GM18505 (cell line): Measurements from ENCODE around the gene POU6F2.
"Not testable (repeated sequence)": the region's sequence is repeated elsewhere in the genome, so short reads cannot be mapped to it uniquely, and the experiment has no call there.

ENCODE experiments used
- ATAC-seq: cut with Tn5 transposase; IDR thresholded peaks from one replicate; pipeline ENCODE4 v1.9.1; 2021; ENCODE audit not compliant: unreplicated experiment
- POLR2A ChIP-seq: IDR thresholded peaks from 4 replicates; pipeline ENCODE4 v1.6.1; 2011; ENCODE audit warnings: borderline replicate concordance; ENCODE audit not compliant: insufficient read depth, insufficient read length; ENCODE audit errors: extremely low read depth

Gene POU6F2

DNA sequence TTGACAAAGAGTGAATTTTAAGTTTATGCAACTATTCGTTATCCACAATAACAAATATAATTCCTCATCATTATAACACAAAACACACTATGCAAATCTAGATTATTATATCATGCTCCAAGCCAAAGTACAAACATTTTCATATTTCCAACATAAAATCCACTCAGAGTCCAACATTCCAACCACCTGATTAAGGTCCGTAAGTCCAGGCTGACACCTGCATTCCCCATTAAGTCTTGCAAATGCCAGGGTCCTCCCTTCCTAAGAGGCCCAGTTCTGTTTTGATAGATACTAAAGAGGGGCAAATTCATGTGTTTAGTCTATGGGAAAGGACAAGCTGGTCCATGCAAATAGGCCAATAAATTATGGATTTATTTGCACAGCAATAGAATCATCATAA is 206.1 kb downstream of the POU6F2 start:
- no peak for TF ChIP-seq POLR2A
- ATAC-seq, result no peak

DNA sequence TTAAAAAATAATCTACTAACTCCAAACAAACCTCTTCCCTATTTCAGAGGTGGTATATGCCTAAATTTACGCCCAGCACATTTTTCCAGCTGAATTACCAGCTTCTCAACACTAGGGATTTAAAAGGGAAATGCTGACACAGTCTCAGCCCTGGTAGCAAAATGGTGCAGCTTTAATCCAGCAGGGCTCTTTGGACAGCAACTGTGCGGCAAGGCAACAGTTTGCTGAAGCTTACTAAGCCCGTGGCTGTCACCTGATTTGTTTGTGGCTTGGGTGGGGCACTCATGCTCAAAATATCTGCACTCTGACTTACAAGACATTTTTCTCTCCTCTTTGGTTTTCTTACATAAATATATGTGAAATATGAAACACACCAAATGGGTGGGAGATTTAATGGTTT is 206.7 kb downstream of the POU6F2 start:
- ATAC-seq, result no peak
- TF ChIP-seq POLR2A, result no peak

DNA sequence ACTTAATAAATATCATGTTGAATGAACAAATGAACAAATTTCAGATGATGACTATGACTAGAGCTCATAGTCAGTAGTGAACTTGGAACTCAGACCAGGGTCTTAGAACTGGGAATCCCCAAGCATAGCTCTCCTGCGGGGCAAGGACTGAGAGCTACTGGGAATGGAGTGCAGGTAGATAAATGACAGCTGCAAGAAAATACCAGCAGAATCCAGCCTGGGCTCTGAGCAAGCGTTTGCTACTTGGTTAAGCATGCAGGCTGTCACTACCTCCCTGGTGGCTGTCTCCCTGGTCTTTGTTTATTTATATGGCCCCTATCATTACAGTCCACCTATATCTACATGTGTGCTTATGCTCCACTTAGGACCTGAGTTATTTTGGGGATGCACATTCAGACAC is 208.4 kb downstream of the POU6F2 start:
- TF ChIP-seq POLR2A, result no peak
- no peak for ATAC-seq

DNA sequence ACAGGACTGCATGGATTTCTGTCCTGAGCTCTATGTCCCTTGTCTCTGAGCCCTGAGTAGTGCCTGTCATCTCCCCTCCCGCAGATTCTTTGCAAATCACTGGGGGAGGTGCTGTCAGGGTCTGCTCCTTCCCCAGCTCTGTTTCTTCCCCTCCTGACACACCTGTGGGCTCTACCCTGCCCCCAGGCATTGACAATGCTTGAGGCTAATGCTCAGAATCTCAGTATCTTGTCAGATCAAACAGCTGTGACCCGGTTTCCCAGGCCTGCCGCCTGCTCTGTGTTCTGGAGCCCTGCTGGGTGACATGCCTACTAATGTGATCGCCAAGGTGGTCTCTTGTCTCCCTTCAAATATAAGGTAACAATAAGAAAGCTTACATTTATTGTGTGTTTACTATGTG is 209.0 kb downstream of the POU6F2 start:
- ATAC-seq, result no peak
- TF ChIP-seq POLR2A, result no peak

DNA sequence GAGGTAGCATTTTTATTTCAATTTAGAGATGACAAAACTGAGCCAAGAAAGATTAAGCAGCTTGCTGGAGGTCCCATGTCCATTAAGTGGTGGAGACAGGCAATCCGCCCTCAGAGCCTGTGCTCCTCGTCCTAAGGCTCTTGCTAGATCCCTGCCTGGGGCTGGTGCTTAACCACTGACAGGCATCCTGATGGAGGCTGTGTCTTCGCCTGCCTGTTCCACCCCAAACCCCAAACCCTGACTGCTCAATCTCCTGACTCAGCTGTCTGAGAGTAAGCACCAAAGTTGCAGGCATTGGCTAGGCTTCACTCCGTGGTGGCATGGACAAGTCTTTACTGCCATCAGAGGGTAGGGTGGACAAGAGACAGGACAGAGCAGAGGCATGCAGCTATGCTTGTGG is 209.4 kb downstream of the POU6F2 start:
- no peak for TF ChIP-seq POLR2A
- no peak for ATAC-seq

DNA sequence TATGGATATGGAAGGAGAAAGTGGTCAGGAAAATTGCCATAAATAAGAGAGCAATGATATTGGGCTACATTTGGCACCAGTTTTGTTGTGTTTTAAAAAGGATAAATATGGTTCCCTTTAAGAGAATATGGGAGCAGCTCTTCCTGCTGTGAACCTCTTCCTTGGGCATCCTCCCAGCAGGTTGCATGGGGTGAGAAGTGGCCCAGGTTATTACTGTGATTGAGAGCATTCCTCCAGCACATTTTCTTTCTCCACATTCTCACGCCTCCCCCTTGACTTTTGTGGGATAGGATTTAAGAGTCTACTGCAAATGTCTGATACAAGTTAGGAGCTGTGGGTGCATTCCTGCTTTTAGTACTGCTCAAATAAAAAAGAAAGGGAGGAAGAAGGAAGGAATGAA is 214.8 kb downstream of the POU6F2 start:
- no peak for TF ChIP-seq POLR2A
- no peak for ATAC-seq

DNA sequence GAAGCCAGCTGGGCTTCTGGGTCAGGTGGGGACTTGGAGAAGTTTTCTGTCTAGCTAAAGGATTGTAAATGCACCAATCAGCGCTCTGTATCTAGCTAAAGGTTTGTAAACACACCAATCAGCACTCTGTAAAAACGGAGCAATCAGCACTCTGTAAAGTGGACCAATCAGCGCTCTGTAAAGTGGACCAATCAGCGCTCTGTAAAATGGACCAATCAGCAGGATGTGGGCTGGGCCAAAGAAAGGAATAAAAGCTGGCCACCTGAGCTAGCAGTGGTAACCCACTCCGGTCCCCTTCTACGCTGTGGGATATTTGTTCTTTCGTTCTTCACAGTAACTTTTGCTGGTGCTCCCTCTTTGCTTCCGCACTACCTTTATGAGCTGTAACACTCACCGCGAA is 216.7 kb downstream of the POU6F2 start:
- not testable (repeated sequence) for ATAC-seq

DNA sequence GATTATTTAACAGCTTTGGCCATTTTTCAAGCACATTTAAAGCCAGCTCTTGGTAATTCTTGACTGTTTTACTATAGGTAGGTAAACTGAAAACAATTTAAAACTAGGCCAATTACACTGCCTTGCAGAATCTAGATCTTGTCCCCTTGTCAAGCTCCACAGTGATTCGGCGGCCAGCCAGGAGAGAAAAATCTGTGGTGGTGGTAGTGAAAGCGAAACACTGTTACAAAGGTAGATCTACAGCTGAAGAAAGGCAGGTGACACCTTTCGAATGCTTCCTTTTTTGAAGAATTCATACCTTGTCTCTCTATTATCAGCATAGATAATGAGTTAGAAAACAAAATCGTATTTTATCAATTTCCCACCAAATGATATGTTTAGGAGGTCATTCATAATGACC is 218.3 kb downstream of the POU6F2 start:
- no peak for ATAC-seq
- no peak for TF ChIP-seq POLR2A

DNA sequence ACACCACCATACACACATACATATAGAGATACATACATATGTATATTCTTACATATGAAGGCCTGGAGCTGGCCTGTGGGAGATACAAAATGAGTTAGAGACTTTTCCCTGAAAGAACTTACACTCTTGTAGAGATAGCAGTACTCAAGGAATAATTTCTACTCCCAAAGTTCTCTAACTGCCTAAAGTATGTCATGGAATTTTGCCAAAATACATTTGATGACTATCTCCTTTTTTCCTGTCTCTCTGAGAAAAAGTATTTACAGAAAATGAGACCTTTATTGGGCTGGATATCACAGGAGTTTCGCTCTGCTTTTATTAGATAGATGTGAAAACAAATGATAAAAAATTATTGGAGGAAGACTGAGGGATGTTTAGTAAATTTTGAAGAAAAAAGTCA is 220.1 kb downstream of the POU6F2 start:
- TF ChIP-seq POLR2A, result no peak

DNA sequence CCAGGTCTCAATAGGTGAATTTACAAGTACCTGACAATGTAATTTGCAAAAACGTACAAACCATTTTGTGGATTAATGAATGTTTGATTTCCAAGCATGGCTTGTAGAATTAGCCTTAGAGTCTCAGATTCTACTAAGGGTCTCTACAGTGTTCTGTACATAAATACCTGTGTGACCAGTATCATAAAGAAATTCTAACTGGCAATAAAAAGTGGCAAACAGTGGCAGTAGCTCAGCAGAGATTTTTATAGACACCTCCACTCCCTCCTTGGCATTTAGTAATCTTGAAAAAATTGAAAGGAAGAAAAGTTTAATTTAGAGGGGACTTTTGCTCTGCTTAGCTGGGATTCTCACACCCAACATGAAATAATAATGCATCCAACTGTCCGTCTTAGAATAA is 220.8 kb downstream of the POU6F2 start:
- TF ChIP-seq POLR2A, result no peak
- ATAC-seq, result no peak

More for the DNA sequence above, 220.1 kb downstream of the POU6F2 start:
- no peak for ATAC-seq

DNA sequence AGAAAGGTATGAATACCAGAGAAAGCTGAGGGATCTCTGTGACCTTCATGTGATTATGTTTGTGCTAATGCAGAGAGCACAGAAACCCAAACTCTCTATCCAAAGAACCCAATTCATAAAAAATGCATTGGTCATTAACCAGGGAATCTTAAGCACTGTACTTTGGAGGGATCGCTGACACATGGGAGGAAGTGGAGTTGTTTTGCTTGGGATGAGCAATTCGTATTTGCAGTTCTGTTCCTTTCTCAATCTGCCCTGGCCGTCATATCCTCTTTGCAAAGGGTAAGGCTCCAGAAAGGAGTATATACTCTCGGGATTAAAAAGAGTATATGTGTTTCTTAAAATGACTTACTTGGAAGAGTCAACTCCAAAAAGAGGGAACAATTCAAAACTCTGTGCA is 221.3 kb downstream of the POU6F2 start:
- no peak for TF ChIP-seq POLR2A
- no peak for ATAC-seq

DNA sequence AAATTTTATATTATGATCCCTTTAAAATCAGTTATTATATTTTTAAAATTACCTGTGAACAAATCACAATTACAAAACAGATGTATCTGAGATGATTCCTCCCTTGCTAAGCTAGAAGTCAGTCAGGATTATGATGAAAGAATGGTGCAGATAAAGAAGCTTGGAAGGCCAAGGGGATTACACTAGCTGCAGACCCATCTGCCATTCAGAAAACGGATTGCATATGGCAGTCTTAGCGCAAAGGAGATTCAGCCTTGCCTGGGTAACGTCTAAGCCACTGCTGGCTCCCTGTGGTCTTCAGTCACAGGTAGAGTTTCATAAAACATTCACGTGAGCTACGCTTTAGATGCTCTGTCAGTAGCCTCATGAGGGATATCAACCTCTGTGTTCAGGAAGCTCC is 222.2 kb downstream of the POU6F2 start:
- no peak for TF ChIP-seq POLR2A
- no peak for ATAC-seq

DNA sequence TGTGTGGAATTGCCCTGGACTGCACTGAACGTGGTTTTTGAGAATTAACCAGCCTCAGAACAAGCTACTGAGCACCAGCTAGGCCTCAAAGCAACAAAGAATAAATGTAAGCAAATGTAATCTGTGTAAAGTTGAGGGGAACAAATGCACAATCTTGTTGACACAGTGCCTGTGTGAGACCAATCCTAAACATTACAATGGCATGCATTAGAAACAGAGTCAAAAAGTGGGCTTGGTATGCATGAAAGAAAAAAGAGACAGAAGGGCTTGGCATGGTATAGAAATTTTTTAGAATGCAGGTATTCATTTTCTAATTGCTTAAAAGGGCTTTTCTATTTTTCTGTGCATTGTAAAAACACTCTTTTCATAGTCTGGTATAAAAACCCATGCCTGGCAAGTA is 224.3 kb downstream of the POU6F2 start:
- TF ChIP-seq POLR2A, result no peak
- no peak for ATAC-seq

DNA sequence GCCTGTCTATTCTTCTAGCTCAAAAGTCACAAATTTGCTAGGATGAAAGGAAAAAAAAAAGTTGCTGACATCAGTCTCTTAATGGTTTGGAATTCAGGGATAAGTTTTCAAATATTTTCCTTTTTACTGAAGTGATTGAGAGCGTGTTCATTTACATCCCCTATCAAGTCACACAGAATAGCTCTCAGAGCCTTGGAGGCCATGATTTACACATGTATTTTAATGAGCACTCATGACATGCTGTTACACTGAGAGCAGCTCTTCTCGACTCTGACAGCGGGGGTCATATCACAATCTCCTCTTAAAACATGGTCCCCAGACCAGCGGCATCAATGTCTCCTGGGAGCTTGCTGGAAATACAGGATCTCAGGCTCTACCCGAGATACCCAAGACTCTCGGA is 232.7 kb downstream of the POU6F2 start:
- no peak for TF ChIP-seq POLR2A

DNA sequence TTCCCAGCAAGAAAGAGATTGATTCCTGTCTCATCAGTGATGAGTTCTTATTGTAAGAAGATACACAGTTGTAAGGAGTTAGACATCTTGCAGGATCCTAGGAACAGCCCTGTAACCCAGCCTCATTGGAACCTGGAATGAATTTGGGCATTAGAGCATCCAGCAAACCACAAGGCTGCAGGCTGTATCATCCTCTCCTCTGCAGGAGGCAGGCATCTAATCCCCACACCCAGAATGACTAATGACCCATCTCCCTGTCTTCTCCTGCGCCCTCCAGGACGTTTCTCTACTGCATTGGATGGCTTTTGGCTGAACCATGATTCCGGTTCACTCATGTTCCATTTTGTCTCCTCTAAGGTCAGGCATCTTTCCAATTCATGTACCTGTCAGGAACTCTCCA is 233.9 kb downstream of the POU6F2 start:
- TF ChIP-seq POLR2A, result no peak
- ATAC-seq, result no peak

More for the DNA sequence above, 232.7 kb downstream of the POU6F2 start:
- no peak for ATAC-seq
